GM18520 (cell line): ENCODE measurements around the gene LAMB4.

Experiments used
- ATAC-seq: cut with Tn5 transposase; IDR thresholded peaks from one replicate; pipeline ENCODE4 v1.9.1; 2021; ENCODE audit not compliant: unreplicated experiment

The LAMB4 gene

GRCh38 chr7:108016841-108017775 is 113.1 kb downstream of the LAMB4 start:
- no peak for ATAC-seq

GRCh38 chr7:108015740-108016139 is 114.4 kb downstream of the LAMB4 start:
- no peak for ATAC-seq

GRCh38 chr7:108014747-108015682 is 115.1 kb downstream of the LAMB4 start:
- no peak for ATAC-seq

- ATAC-seq = no peak
Measured at GRCh38 chr7:108014215-108014614, 115.9 kb downstream of the LAMB4 start.

- ATAC-seq = no peak
Measured at GRCh38 chr7:108012499-108013430, 117.4 kb downstream of the LAMB4 start.

- no peak for ATAC-seq
Measured at GRCh38 chr7:108010377-108010776, 119.8 kb downstream of the LAMB4 start.

- ATAC-seq = no peak
Measured at GRCh38 chr7:108009873-108010272, 120.3 kb downstream of the LAMB4 start.

GRCh38 chr7:108008827-108009226 is 121.3 kb downstream of the LAMB4 start:
- ATAC-seq = no peak

- ATAC-seq = no peak
Measured at GRCh38 chr7:108008240-108008639, 121.9 kb downstream of the LAMB4 start.

- ATAC-seq = no peak
Measured at GRCh38 chr7:108007762-108008161, 122.4 kb downstream of the LAMB4 start.

- no peak for ATAC-seq
Measured at GRCh38 chr7:108007261-108007660, 122.9 kb downstream of the LAMB4 start.

GRCh38 chr7:108004220-108005142 is 125.7 kb downstream of the LAMB4 start:
- no peak for ATAC-seq

GRCh38 chr7:108003599-108003935 is 126.6 kb downstream of the LAMB4 start:
- no peak for ATAC-seq

- ATAC-seq = no peak
Measured at GRCh38 chr7:108002726-108003598, 127.2 kb downstream of the LAMB4 start, which contains the start of gene LAMB1. Gene LAMB1, minus strand, starts transcription at chr7:108003161. Its CDS starts 276 bp downstream, at chr7:108002885.

- ATAC-seq = no peak
Measured at GRCh38 chr7:108001764-108002725, 128.1 kb downstream of the LAMB4 start.

- ATAC-seq = no peak
Measured at GRCh38 chr7:108000875-108001763, 129.0 kb downstream of the LAMB4 start.
